ENCODE data around the gene SUCO. TPM values are rescaled to one million over a fixed set of nuclear protein-coding genes. Genes with fewer than 3 reads are reported as not detected.

SUCO gene
- total and polyA plus RNA-seq, 2 donors (not counting 1 experiment from before 2014, with no cell fraction given), result 5.5 to 59.7 TPM

DNA sequence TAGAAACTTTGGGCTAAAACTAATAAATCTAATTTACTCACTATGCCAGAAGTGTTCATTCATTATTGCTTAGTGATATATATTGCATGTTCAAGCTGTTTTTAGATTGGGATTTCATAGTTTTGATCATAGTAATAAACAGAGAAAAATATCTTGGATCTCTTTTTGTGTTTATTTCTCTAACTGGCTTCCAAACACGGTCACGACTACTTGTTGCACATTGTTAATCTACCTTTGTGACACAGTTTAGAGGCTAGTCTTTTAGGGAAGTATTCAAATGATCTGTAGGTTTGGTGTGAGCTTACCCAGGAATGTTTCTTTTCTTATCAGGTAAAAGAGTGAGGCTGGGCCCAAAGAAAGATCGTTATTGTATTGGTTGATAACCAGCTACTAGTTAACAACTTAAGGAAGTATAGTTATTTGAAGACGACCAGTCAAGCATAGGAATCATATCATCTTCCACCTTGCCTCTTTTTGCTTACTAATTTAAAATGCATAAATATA is 75.2 kb downstream of the SUCO start:
- H3K79me2 ChIP-seq (ENCODE audit: control insufficient read depth, insufficient read depth, low read length), result no peaks in the 10 kb centered on the region
- no peaks in the 10 kb centered on the region for H3K4me1 ChIP-seq (ENCODE audit: control insufficient read depth in 2 of 2, insufficient read depth in 2 of 2, low read length in 2 of 2)
- no peak overlapping the region for H3K27ac ChIP-seq (ENCODE audit: low read length in 2 of 2)
- no peaks in the 10 kb centered on the region for H3K4me1 Mint-ChIP-seq
- H3K4me2 ChIP-seq (replicated peaks; ENCODE audit: low read depth, low read length, poor library complexity, severe bottlenecking), result no peak overlapping the region
- no peaks in the 10 kb centered on the region for H3K9me3 ChIP-seq (ENCODE audit: control extremely low read depth in 1 of 3, control insufficient read depth in 2 of 3, insufficient read depth in 1 of 3, low read length in 2 of 3)
- no peaks in the 10 kb centered on the region for H3K27me3 Mint-ChIP-seq
- TF ChIP-seq EZH2 (IDR thresholded peaks at IDR 0.05; ENCODE audit: borderline replicate concordance, insufficient read depth, low read depth, low read length, poor library complexity, severe bottlenecking), result no peak
- TF ChIP-seq, protein P1, sequence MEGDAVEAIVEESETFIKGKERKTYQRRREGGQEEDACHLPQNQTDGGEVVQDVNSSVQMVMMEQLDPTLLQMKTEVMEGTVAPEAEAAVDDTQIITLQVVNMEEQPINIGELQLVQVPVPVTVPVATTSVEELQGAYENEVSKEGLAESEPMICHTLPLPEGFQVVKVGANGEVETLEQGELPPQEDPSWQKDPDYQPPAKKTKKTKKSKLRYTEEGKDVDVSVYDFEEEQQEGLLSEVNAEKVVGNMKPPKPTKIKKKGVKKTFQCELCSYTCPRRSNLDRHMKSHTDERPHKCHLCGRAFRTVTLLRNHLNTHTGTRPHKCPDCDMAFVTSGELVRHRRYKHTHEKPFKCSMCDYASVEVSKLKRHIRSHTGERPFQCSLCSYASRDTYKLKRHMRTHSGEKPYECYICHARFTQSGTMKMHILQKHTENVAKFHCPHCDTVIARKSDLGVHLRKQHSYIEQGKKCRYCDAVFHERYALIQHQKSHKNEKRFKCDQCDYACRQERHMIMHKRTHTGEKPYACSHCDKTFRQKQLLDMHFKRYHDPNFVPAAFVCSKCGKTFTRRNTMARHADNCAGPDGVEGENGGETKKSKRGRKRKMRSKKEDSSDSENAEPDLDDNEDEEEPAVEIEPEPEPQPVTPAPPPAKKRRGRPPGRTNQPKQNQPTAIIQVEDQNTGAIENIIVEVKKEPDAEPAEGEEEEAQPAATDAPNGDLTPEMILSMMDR (IDR thresholded peaks at IDR 0.05), result no peak
- no CpG with 5 or more reads among the region's 4 CpGs for WGBS (ENCODE audit: insufficient coverage)
- no peaks in the 10 kb centered on the region for H4K20me1 ChIP-seq (ENCODE audit: control insufficient read depth, insufficient read depth, low read length, poor library complexity, severe bottlenecking)
- H3K36me3 ChIP-seq (replicated peaks in 1 of 2; ENCODE audit: control extremely low read depth in 1 of 2, control insufficient read depth in 1 of 2, extremely low read depth in 1 of 2, insufficient read depth in 2 of 2, low read length in 1 of 2), result peaks cover 20 to 33% of the 10 kb centered on the region in 2 experiments
- H2AFZ ChIP-seq (ENCODE audit: insufficient read depth, low read depth, low read length, poor library complexity, severe bottlenecking), result no peak overlapping the region
- intact Hi-C loops (cut with micrococcal nuclease), result no loop called here
- no peaks in the 10 kb centered on the region for H3K9me3 Mint-ChIP-seq (ENCODE audit: insufficient read depth)
- no peak overlapping the region for H3K4me3 Mint-ChIP-seq
- no peak overlapping the region for H3K9ac ChIP-seq (ENCODE audit: low read length)
- CTCF ChIA-PET, result interaction anchor here (5.0 kb wide), 1 partner anchor 112 kb away, joined by 60 read pairs; no protein-coding TSS in a partner anchor
- H3K27ac Mint-ChIP-seq, result no peak overlapping the region
- ATAC-seq (ENCODE audit: low read depth) (no peak), DNase-seq (no peak)
- H3K27me3 ChIP-seq (replicated peaks in 1 of 4; ENCODE audit: control extremely low read depth in 1 of 4, control insufficient read depth in 3 of 4, insufficient read depth in 4 of 4, low read length in 3 of 4), result no peaks in the 10 kb centered on the region
- no peak overlapping the region for H3K4me3 ChIP-seq (ENCODE audit: control extremely low read depth in 1 of 5, extremely low read depth in 1 of 5, insufficient read depth in 1 of 5, low read depth in 2 of 5, low read length in 4 of 5)
- POLR2A ChIA-PET, result no interaction called here

GRCh38 chr1:172609528-172609927 is 76.6 kb downstream of the SUCO start:
- whole genome bisulfite sequencing (ENCODE audit: insufficient coverage), result no CpG with 5 or more reads among the region's 3 CpGs
- Histone ChIP-seq H4K20me1 (ENCODE audit: control insufficient read depth, insufficient read depth, low read length, poor library complexity, severe bottlenecking) (no peaks in the 10 kb centered on the region), H3K27ac (ENCODE audit: low read length in 2 of 2) (no peak overlapping the region), H3K9ac (ENCODE audit: low read length) (no peak overlapping the region), H3K27me3 (replicated peaks in 1 of 4; ENCODE audit: control extremely low read depth in 1 of 4, control insufficient read depth in 3 of 4, insufficient read depth in 4 of 4, low read length in 3 of 4) (no peaks in the 10 kb centered on the region), H3K4me3 (ENCODE audit: control extremely low read depth in 1 of 5, extremely low read depth in 1 of 5, insufficient read depth in 1 of 5, low read depth in 2 of 5, low read length in 4 of 5) (no peak overlapping the region), H3K36me3 (replicated peaks in 1 of 2; ENCODE audit: control extremely low read depth in 1 of 2, control insufficient read depth in 1 of 2, extremely low read depth in 1 of 2, insufficient read depth in 2 of 2, low read length in 1 of 2) (peaks cover 20 to 27% of the 10 kb centered on the region in 2 experiments), H3K79me2 (ENCODE audit: control insufficient read depth, insufficient read depth, low read length) (no peaks in the 10 kb centered on the region), H3K9me3 (ENCODE audit: control extremely low read depth in 1 of 3, control insufficient read depth in 2 of 3, insufficient read depth in 1 of 3, low read length in 2 of 3) (no peaks in the 10 kb centered on the region), H3K4me2 (replicated peaks; ENCODE audit: low read depth, low read length, poor library complexity, severe bottlenecking) (no peak overlapping the region), H2AFZ (ENCODE audit: insufficient read depth, low read depth, low read length, poor library complexity, severe bottlenecking) (no peak overlapping the region), H3K4me1 (ENCODE audit: control insufficient read depth in 2 of 2, insufficient read depth in 2 of 2, low read length in 2 of 2) (no peaks in the 10 kb centered on the region)
- no peaks in the 10 kb centered on the region for H3K27me3 Mint-ChIP-seq
- intact Hi-C loops (cut with micrococcal nuclease), result loop anchor here (1.0 kb wide), 1 partner anchor 110 kb away; no protein-coding TSS in a partner anchor
- ATAC-seq (ENCODE audit: low read depth), result no peak
- no peaks in the 10 kb centered on the region for H3K9me3 Mint-ChIP-seq (ENCODE audit: insufficient read depth)
- H3K4me1 Mint-ChIP-seq, result no peaks in the 10 kb centered on the region
- H3K27ac Mint-ChIP-seq, result no peak overlapping the region
- H3K4me3 Mint-ChIP-seq, result no peak overlapping the region
- ChIA-PET POLR2A (no interaction called here), CTCF (interaction anchor here (1.0 to 5.0 kb wide), 3 partner anchors 108 to 116 kb away, joined by 3 to 60 read pairs (median 4); no protein-coding TSS in a partner anchor)
- TF ChIP-seq, protein P1 (IDR thresholded peaks at IDR 0.05), result no peak
- no peak for TF ChIP-seq EZH2 (IDR thresholded peaks at IDR 0.05; ENCODE audit: borderline replicate concordance, insufficient read depth, low read depth, low read length, poor library complexity, severe bottlenecking)
- DNase-seq, result no peak
